HCT116 (cell line): ENCODE results near the gene SRA1. TPM values are rescaled to one million over a fixed set of nuclear protein-coding genes. Genes with fewer than 3 reads are reported as not detected.
A peak's percentile ranks its signal among the peaks of the same experiment; 100 is the strongest.

Source experiments
- ATAC-seq: fragments of 200-7000 bp; cut with Tn5 transposase; 2 replicates; pipeline ENCODE4 v1.9.1; 2020; ENCODE audit warnings: mild to moderate bottlenecking, moderate library complexity
- BruUV-seq: library from RNA; stranded (reverse); fragments of 400-500 nt; replicated peaks from 2 replicates; lab custom pipeline; 2021; lab: Mats Ljungman, UMichigan
- CTCF ChIA-PET: fragments of 300-600 bp; sonication (Branson Sonifier 250); formaldehyde crosslinking; loops from one replicate; lab custom pipeline; 2021; ENCODE audit warnings: antibody characterized with exemption; lab: Charles Lee
- POLR2A ChIA-PET: fragments of 300-600, 350-600 bp; sonication (Branson Sonifier 250); formaldehyde crosslinking; loops from one replicate; lab custom pipeline; 2021; ENCODE audit warnings: antibody characterized with exemption; lab: Charles Lee
- RAD21 ChIA-PET, 2 experiments: fragments of 300-600 bp; sonication (Branson Sonifier 250); formaldehyde crosslinking; loops; one replicate each; lab custom pipeline; 2023; ENCODE audit warnings: low total read pairs in 2 of 2; ENCODE audit not compliant: uncharacterized antibody in 2 of 2, unreplicated experiment in 2 of 2, low non-redundant PET in 1 of 2; lab: Charles Lee
- DNase-seq: peaks from one replicate; pipeline ENCODE4 v3.0.0-alpha.2; 2010; ENCODE audit warnings: low read depth, low spot score
- H2AFZ ChIP-seq: fragments of 200-600 bp; shearing (Covaris generic), sonication (generic); 2 replicates; pipeline ENCODE4 v1.6.1; 2017; ENCODE audit warnings: low read depth, mixed run types, mixed read lengths, antibody characterized with exemption, low read length; ENCODE audit not compliant: poor library complexity, severe bottlenecking
- H3K27ac ChIP-seq: 2 replicates; pipeline ENCODE4 v1.5.1; 2012; ENCODE audit warnings: low read depth, low read length
- H3K27me3 ChIP-seq: fragments of 200-600 bp; sonication (generic); 2 replicates; pipeline ENCODE4 v1.6.1; 2016; ENCODE audit warnings: mixed run types, low read length, mixed read lengths; ENCODE audit not compliant: insufficient read depth
- H3K36me3 ChIP-seq, 2 experiments: fragments of 200-500 bp in 1 of 2; fragments of 200-600 bp in 1 of 2; sonication (Bioruptor generic) in 1 of 2; sonication (generic) in 1 of 2; 2 replicates each; pipeline versions ENCODE4 v1.5.1 to v1.6.1; 2014 to 2016; ENCODE audit warnings: low read length in 2 of 2, inconsistent platforms in 1 of 2, mixed read lengths in 1 of 2, mixed run types in 1 of 2; ENCODE audit not compliant: insufficient read depth in 2 of 2, control insufficient read depth in 1 of 2
- H3K4me1 ChIP-seq, 2 experiments: fragments of 200-600 bp in 1 of 2; sonication (generic) in 1 of 2; 2 replicates each; pipeline versions ENCODE4 v1.5.1 to v1.6.1; 2012 to 2017; ENCODE audit warnings: low read length in 2 of 2, inconsistent platforms in 1 of 2, mild to moderate bottlenecking in 1 of 2, mixed read lengths in 1 of 2, mixed run types in 1 of 2, moderate library complexity in 1 of 2; ENCODE audit not compliant: insufficient read depth in 2 of 2, control insufficient read depth in 1 of 2
- H3K4me2 ChIP-seq: fragments of 200-600 bp; sonication (generic); 2 replicates; pipeline ENCODE4 v1.6.1; 2017; ENCODE audit warnings: mixed run types, low read length, mixed read lengths
- H3K4me3 ChIP-seq, 2 experiments: fragments of 200-600 bp in 1 of 2; sonication (generic) in 1 of 2; replicated peaks in 1 of 2; 2 replicates each; pipeline ENCODE4 v1.5.1; 2011 to 2016; ENCODE audit warnings: low read length in 2 of 2, control low read depth in 1 of 2, low read depth in 1 of 2, mild to moderate bottlenecking in 1 of 2, mixed read lengths in 1 of 2, mixed run types in 1 of 2
- H3K79me2 ChIP-seq: fragments of 200-600 bp; sonication (generic); 2 replicates; pipeline ENCODE4 v1.6.1; 2017; ENCODE audit warnings: mild to moderate bottlenecking, mixed run types, low read length, moderate library complexity, mixed read lengths; ENCODE audit not compliant: insufficient read depth
- H3K9ac ChIP-seq: fragments of 200-600 bp; sonication (generic); 2 replicates; pipeline ENCODE4 v1.6.1; 2016; ENCODE audit warnings: low read length, mixed read lengths
- H3K9me2 ChIP-seq: fragments of 200-600 bp; sonication (generic), shearing (Covaris generic); 2 replicates; pipeline ENCODE4 v1.6.1; 2017; ENCODE audit warnings: mixed run types, mild to moderate bottlenecking, moderate library complexity; ENCODE audit not compliant: insufficient read depth
- H3K9me3 ChIP-seq, 2 experiments: fragments of 200-500 bp in 1 of 2; fragments of 200-600 bp in 1 of 2; sonication (Bioruptor generic) in 1 of 2; sonication (generic) in 1 of 2; 2 replicates each; pipeline ENCODE4 v1.6.1; 2014 to 2017; ENCODE audit warnings: low read length in 2 of 2, mixed read lengths in 2 of 2, inconsistent platforms in 1 of 2, low read depth in 1 of 2, mild to moderate bottlenecking in 1 of 2, mixed run types in 1 of 2, moderate library complexity in 1 of 2; ENCODE audit not compliant: control insufficient read depth in 1 of 2, insufficient read depth in 1 of 2
- H4K20me1 ChIP-seq: fragments of 200-600 bp; sonication (generic), shearing (Covaris generic); 2 replicates; pipeline ENCODE4 v1.6.1; 2017; ENCODE audit warnings: mixed run types, mild to moderate bottlenecking, moderate library complexity; ENCODE audit not compliant: insufficient read depth
- CBX3 ChIP-seq: IDR thresholded peaks from 2 replicates; pipeline ENCODE4 v1.6.1; 2012; ENCODE audit warnings: low read depth
- EGR1 ChIP-seq: IDR thresholded peaks from 2 replicates; pipeline ENCODE4 v1.6.1; 2012; ENCODE audit warnings: low read depth
- ELF1 ChIP-seq: IDR thresholded peaks from 2 replicates; pipeline ENCODE4 v1.6.1; 2012; ENCODE audit warnings: low read depth, borderline replicate concordance
- POLR2AphosphoS5 ChIP-seq: IDR thresholded peaks from 2 replicates; pipeline ENCODE4 v1.6.1; 2011; ENCODE audit warnings: mild to moderate bottlenecking, low read depth, low read length, moderate library complexity
- RAD21 ChIP-seq: IDR thresholded peaks from 2 replicates; pipeline ENCODE4 v1.6.1; 2012; ENCODE audit warnings: low read depth, mild to moderate bottlenecking
- REST ChIP-seq: IDR thresholded peaks from 2 replicates; pipeline ENCODE4 v1.6.1; 2012; ENCODE audit warnings: low read depth
- SIN3A ChIP-seq: IDR thresholded peaks from 2 replicates; pipeline ENCODE4 v1.6.1; 2012; ENCODE audit warnings: low read depth
- SP1 ChIP-seq: IDR thresholded peaks from 2 replicates; pipeline ENCODE4 v1.6.1; 2012; ENCODE audit warnings: low read depth
- TCF7L2 ChIP-seq: IDR thresholded peaks from 2 replicates; pipeline ENCODE4 v1.7.0; 2011; ENCODE audit warnings: borderline replicate concordance, inconsistent platforms; ENCODE audit not compliant: insufficient read depth, insufficient read length; ENCODE audit errors: extremely low read depth
- YY1 ChIP-seq: IDR thresholded peaks from 2 replicates; pipeline ENCODE4 v1.6.1; 2011; ENCODE audit warnings: low read length, low read depth, moderate library complexity, mild to moderate bottlenecking; ENCODE audit not compliant: insufficient replicate concordance; ENCODE audit errors: extremely low read depth
- ZBTB33 ChIP-seq: IDR thresholded peaks from 2 replicates; pipeline ENCODE4 v1.6.1; 2011; ENCODE audit warnings: mild to moderate bottlenecking, low read length, moderate library complexity; ENCODE audit not compliant: insufficient replicate concordance; ENCODE audit errors: extremely low read depth
- ZNF274 ChIP-seq: fragments of 200-500 bp; sonication (Bioruptor generic); IDR thresholded peaks from 2 replicates; pipeline ENCODE4 v1.6.1; 2014; ENCODE audit warnings: mild to moderate bottlenecking, low read depth, low read length, inconsistent platforms
- intact Hi-C: fragments of 100-400 bp; cut with micrococcal nuclease; formaldehyde crosslinking; loops from 2 replicates; pipeline ENCODE4 v1.10.0; 2022
- total RNA-seq: library from RNA; stranded (reverse); gene quantifications from one replicate; pipeline ENCODE4 v1.2.1, GENCODE V29; 2021; ENCODE audit not compliant: unreplicated experiment

The SRA1 gene
- total RNA-seq, 1 experiment from 2014 or later, result 41.7 TPM

GRCh38 chr5:140563596-140563995, 6.3 kb upstream of the SRA1 start:
- no peaks in the 10 kb centered on the region for H4K20me1 ChIP-seq
- ChIA-PET POLR2A (no interaction called here), RAD21 (no interaction called here), CTCF (no interaction called here)
- H3K36me3 ChIP-seq, result peaks cover 0 to 15% of the 10 kb centered on the region in 2 experiments; a peak in 2 of 4 replicates
- no peaks in the 10 kb centered on the region for H3K9me3 ChIP-seq
- peaks cover 7 to 19% of the 10 kb centered on the region in 2 experiments; a peak in 3 of 4 replicates for H3K4me1 ChIP-seq
- peak overlapping the region; percentile 63 for H3K27ac ChIP-seq
- intact Hi-C loops, result loop anchor here (5.0 kb wide), 1 partner anchor 74 kb away; the partner anchor contains the start of gene TMCO6
- TF ChIP-seq ELF1 (no peak), CBX3 (no peak), POLR2AphosphoS5 (no peak), YY1 (no peak), SIN3A (no peak), SP1 (no peak), EGR1 (no peak), TCF7L2 (no peak), ZBTB33 (no peak), RAD21 (no peak), REST (no peak), ZNF274 (no peak)
- peak overlapping the region; percentile 86 to 88 for H3K4me3 ChIP-seq
- H2AFZ ChIP-seq, result no peak overlapping the region
- DNase-seq, result no peak
- ATAC-seq, result no peak
- peaks cover 27% of the 10 kb centered on the region for H3K79me2 ChIP-seq
- H3K4me2 ChIP-seq, result peak overlapping the region; percentile 91
- no peaks in the 10 kb centered on the region for H3K27me3 ChIP-seq
- H3K9me2 ChIP-seq, result no peaks in the 10 kb centered on the region
- TSS peak; percentile 68 for BruUV-seq
- peak overlapping the region; percentile 89 for H3K9ac ChIP-seq
